T-helper 2 cell treated with Interferon-gamma antibody and Interleukin-4, amounts not matched to agents 100 ng/mL and 5 ng/mL, for 36 hours (primary cell): ENCODE results near the gene EPHA8. TPM values are rescaled to one million over a fixed set of nuclear protein-coding genes. Genes with fewer than 3 reads are reported as not detected.

ENCODE experiments used
- intact Hi-C: fragments of 100-400 bp; cut with micrococcal nuclease; formaldehyde crosslinking; loops from one replicate; pipeline ENCODE4 v1.15.1; 2023
- total RNA-seq: library from RNA; stranded (reverse); gene quantifications from 2 replicates; pipeline ENCODE4 v1.2.3, GENCODE V29; 2022

Gene EPHA8
- total RNA-seq, 1 donor from 2014 or later: not detected

DNA sequence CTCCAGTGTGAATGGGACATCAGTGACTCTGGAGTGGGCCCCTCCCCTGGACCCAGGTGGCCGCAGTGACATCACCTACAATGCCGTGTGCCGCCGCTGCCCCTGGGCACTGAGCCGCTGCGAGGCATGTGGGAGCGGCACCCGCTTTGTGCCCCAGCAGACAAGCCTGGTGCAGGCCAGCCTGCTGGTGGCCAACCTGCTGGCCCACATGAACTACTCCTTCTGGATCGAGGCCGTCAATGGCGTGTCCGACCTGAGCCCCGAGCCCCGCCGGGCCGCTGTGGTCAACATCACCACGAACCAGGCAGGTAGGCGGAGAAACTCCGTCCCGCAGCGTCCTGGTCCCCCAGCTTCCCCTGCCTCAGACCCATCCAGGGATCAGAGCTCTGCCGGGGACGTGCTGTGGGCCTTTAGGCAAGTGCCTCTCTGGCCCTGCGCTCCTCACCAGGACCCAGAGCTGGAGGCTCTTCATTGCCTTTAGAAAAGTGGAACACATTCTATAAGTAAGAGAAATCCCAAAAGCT lies 25.7 kb downstream of the EPHA8 start:
- intact Hi-C loops: no loop called here

DNA sequence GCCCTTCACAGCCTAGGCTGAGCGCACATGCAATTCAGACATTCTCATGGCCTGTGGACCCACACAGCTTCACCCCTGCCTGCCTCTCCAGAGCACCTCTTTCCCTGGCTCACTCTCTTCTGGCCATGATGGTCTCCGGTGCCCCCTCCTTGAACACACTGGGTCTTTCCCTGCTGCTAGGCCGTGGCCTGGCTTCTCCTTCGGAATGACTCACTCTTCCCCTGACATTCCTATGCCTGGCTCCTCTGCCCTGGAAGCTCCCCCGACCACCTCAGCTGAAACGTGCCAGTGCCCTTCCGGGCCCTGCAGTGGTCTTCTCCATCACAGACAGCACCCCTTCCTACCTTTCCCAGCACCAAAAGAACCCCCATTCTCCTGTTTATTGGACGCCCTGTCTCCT lies 28.3 kb downstream of the EPHA8 start:
- intact Hi-C loops: no loop called here

DNA sequence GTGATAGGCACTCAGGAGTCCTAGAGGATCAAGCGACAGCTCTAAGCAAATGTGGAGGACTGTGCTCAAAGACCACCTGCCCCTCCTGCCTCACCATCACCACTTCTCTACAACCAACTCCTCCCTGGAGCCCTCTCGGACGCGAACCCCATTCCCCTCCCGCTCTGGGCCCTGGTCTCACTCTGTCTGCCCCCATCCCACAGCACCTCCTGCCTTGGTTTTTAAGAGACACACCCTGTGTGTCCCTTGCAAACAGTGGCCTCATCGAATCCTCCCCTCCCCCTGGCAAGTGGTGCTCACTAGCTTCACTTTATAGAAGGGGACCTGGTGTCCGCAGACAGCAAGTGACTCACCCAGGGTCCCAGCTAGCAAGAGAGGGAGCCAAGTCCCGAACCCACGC lies 28.8 kb downstream of the EPHA8 start:
- intact Hi-C loops: no loop called here

DNA sequence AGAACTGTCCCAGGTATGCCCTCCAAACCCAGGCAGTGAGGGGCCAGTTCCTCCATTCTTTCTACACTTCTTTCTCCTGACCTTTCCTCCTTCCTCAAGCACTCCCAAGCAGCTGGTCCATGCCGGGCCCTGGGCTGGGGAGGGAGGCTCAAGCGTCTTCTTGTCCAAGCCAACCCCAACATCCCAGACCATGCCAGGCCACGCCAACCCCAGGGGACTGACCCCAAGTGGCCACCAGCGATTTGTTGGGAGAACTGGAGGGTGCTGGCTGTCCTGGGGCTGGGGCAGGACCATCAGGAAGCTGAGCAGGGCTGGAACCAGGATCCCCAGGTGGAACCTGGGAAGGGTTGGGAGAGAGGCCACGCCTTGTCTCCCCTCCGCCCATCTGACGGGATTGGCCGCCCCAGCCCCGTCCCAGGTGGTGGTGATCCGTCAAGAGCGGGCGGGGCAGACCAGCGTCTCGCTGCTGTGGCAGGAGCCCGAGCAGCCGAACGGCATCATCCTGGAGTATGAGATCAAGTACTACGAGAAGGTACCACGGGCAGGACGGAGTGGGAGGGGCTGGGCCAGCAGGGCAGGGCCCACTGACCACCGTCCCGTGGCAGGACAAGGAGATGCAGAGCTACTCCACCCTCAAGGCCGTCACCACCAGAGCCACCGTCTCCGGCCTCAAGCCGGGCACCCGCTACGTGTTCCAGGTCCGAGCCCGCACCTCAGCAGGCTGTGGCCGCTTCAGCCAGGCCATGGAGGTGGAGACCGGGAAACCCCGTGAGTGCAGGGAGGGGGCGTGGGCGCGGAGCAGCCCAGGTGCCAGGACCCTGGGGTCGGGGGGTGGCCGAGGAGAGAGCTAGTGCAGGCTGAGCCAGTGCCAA lies 29.9 kb downstream of the EPHA8 start:
- intact Hi-C loops: no loop called here

DNA sequence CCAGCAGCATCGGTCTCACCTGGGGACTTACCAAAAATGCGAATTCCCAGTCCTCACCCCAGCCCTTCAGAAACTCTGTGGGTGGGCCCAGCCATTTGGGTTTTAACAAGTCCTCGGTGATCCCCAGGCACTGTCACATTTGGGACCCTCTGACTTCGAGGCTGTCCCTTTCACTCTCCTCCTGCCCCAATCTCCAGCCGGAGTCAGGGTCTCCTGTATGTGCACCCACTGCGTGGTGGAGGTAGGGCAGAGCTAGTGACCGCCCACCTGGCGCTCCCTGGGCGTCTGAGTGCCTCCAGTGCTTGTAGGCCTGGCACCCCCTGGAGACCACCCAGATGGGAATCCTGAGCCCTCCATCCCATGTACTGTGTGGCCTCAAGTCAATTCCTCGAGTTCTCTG lies 31.1 kb downstream of the EPHA8 start:
- intact Hi-C loops: no loop called here

DNA sequence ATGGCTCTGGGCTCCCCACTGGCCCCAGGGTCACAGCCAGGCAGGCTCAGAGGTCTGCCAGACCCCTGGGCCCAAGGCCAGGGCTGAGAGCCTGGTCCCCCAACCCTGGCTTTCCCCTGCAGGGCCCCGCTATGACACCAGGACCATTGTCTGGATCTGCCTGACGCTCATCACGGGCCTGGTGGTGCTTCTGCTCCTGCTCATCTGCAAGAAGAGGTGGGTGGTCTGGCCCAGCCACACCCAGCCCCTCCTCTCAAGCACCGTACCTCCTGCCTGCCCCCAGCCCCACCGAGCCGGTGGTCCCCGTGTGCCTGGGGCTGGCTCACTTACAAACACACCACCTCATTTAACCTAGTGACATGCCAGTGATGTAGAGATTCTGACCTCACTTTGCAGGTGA lies 31.8 kb downstream of the EPHA8 start:
- intact Hi-C loops: no loop called here

DNA sequence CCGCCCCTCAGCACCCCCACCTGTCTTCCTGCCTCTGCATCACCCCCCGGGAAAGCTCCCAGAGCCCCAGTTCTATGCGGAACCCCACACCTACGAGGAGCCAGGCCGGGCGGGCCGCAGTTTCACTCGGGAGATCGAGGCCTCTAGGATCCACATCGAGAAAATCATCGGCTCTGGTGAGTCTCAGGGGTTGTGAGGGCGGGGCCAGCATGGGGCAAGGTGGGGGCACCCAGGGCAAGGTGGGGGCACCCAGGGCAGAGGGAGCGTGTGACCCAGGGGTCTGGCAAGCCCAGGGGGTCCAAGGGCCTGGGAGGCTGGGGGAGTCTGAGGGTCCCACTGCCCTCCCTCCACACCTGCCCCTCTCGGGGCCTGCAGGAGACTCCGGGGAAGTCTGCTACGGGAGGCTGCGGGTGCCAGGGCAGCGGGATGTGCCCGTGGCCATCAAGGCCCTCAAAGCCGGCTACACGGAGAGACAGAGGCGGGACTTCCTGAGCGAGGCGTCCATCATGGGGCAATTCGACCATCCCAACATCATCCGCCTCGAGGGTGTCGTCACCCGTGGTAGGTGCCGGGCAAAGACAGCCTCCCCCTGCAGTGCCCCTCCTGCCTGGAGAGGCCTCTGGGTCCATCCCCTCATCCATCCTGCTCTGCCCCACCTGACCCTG lies 34.1 kb downstream of the EPHA8 start:
- intact Hi-C loops: no loop called here

DNA sequence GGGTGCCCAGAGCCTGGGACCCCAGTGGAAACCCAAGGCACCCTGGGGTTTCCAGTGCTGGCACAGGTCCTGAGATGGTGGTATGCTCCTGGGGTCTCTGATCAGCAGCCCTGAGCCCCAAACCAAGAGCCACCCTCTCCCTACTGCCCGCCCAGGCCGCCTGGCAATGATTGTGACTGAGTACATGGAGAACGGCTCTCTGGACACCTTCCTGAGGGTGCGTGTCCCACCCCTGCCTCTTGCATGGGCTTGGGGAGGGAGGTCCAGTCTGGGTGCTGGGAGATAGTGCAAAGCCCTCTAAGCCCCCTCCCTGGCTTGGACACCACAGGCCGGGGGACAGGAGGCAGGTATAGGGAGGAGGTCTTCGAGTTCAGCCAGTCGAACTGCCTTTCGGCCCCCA lies 34.7 kb downstream of the EPHA8 start:
- intact Hi-C loops: no loop called here

DNA sequence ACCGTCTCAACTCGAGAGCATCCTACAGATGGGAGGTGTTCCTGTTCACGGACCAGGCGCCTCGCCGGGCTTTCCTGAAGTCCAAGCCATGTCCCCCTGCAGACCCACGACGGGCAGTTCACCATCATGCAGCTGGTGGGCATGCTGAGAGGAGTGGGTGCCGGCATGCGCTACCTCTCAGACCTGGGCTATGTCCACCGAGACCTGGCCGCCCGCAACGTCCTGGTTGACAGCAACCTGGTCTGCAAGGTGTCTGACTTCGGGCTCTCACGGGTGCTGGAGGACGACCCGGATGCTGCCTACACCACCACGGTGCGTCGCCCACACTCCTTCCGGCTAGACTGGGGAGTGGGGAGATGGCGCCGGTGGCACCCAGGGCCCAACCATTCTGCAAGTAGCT lies 35.4 kb downstream of the EPHA8 start:
- intact Hi-C loops: no loop called here

DNA sequence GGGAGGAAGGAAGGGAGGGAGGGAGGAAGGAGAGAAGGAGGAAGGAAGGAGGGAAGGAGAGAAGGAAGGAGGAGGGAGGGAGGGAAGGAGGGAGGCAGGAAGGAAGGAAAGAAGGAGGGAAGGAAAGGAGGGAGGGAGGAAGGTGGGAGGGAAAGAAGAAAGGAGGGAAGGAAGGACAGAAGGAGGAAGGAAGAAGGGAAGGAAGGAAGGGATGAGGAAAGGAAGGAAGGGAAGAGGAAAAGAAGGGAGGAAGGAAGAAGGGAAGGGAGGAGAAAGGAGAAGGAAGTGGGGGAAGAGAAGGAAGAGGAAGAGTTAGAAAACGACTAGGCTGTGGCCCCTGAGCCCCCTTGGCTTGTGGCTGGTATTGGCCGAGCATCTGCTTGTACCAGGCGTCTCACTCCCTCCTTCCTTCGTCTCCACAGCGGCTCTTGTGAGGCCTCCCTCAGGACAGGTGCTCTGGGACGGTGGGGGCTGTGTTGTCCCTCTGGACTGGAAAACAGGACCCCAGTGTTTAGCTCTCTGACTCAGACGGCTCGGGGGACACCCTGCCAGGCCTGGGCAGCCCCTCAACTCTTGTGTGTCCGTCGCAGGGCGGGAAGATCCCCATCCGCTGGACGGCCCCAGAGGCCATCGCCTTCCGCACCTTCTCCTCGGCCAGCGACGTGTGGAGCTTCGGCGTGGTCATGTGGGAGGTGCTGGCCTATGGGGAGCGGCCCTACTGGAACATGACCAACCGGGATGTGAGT lies 37.0 kb downstream of the EPHA8 start:
- intact Hi-C loops: no loop called here

DNA sequence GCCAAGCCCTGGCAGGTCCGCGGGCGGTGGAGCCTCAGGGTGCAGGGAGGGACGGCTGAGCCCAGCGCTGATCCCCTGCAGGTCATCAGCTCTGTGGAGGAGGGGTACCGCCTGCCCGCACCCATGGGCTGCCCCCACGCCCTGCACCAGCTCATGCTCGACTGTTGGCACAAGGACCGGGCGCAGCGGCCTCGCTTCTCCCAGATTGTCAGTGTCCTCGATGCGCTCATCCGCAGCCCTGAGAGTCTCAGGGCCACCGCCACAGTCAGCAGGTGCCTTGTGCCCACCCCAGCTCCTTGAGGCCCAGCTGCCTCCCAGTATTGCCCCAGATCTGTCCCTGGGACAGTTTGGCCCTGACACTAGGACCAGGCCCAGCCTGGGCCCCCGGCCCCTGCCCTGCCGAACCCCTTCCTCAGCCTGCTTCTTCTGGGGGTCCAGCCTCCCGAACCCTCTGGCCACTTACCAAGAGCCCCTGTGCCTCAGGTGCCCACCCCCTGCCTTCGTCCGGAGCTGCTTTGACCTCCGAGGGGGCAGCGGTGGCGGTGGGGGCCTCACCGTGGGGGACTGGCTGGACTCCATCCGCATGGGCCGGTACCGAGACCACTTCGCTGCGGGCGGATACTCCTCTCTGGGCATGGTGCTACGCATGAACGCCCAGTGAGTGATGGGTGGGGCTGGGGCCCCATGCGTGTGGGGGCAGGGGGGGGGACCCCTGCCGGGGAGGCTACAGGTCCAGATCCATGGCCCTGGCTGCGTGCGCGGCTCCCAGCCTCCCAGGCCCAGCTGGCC lies 37.7 kb downstream of the EPHA8 start:
- intact Hi-C loops: no loop called here

DNA sequence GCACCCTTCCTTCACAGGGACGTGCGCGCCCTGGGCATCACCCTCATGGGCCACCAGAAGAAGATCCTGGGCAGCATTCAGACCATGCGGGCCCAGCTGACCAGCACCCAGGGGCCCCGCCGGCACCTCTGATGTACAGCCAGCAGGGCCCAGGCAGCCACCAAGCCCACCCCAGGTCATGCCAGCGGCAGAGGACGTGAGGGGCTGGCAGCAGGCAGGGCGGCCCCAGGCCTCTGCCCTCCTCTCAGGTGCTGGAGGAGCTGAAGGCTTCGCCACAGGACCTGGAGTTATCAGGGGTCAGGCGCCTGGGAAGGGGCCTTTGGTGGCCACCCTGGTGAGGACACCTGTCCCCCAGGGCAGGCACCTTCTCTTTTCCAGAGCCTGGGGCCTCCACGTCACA lies 38.3 kb downstream of the EPHA8 start:
- intact Hi-C loops: no loop called here

DNA sequence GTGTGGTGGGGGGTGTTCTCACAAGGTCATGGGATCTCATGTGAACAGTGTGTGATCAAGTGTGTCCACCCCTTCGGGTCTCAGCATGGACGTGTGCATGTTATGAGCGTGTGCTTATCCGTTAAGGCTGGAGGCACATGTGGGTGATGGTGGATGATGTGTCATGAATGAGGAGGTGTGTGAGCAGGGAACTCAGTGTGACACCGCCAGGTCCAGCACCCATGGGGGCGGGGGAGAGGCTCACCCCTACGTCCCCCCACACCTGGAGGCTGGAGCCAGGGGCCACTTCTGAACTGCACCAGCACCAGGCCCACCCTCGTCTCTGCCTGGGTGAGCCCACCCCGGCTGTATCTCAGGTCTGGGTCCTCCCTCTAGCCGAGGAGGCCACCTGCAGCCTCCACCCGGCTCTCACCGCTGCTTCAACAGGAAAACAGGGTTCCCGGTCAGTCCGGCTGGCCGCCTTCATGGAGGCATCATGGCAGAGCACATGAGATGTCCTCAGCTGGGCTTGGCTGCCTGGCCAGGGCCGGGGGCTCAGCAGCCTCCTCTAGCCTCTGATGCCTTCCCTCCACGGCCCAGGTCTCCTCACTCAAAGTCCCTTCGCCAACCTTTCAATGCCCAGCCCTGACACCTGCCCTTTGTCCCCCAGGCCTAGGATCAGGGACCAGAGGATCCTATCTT lies 38.9 kb downstream of the EPHA8 start:
- intact Hi-C loops: no loop called here

DNA sequence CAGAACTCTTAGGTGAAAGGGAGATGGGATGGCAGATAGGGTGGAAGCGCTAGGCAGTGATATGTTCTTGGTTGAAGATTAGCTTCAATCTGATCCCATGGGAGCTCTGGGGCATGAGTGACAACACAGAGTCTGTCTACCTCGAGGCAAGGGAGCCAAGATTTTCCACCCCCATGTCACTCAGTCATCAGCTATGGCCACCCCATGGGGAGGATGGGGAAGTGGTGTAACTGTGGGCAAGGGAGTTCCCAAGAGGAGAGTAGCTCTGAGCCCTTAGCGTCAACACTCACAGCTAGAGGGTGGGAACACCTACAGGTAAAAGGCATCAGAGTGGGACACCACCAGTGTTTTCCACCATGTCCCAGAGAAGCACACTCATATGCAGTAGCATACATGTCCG lies 42.9 kb downstream of the EPHA8 start:
- intact Hi-C loops: no loop called here

DNA sequence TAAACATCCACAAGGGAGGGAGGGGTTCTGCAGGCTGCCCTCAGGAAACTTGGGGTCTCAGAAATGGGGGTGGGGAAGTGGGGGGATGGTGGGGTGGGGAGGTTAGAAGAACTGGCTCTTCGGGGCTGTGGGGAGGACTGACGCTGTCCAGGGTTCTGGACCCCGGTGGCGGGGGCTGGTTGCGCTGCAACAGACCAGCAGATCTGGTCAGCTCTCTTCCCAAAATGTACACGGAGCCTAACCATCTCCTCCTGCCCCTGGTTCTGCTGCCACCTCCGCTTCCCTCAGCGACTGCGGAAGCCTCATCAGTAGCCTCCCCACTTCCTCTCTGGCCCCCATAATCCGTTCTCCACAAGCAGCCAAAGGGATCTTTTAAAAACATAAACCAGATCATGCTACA lies 43.9 kb downstream of the EPHA8 start:
- intact Hi-C loops: no loop called here

DNA sequence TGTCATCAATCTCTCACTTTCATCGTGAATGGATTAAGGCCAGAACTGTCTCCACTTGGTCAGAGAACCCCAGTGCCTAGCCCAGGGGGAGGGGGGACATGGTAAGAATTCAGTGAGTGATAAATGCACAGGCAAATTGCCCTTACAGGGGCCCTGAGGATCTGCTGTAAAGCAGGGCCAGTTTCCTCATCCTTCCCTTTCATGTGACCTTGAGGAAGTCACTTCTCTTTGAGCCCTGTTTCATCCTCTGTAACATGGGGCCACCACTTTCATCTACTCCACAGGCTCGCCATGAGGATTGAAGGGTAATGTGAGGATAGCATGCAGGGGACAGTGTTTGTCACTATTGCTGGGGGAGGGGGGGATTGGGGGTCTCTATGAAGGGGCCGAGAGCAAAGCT lies 45.1 kb downstream of the EPHA8 start:
- intact Hi-C loops: no loop called here

DNA sequence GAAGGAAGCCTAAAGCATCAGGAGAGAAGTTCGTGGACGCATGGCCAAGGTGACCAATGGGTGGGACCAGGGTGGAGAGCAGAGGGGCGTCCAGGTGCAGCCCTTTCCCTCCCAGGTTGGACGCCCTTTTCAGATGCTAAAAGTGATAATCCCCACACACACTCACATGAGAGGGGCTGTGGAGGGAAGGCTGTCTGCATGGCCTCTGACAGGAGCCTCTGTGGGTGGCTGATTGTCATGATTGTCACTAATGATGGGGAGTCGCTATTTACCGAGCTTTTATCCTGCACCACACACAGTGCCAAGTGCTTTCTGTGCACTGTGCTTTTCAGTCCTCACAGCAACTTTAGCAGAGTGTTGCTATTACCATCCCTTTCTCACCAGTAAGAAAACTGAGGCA lies 46.0 kb downstream of the EPHA8 start:
- intact Hi-C loops: no loop called here

DNA sequence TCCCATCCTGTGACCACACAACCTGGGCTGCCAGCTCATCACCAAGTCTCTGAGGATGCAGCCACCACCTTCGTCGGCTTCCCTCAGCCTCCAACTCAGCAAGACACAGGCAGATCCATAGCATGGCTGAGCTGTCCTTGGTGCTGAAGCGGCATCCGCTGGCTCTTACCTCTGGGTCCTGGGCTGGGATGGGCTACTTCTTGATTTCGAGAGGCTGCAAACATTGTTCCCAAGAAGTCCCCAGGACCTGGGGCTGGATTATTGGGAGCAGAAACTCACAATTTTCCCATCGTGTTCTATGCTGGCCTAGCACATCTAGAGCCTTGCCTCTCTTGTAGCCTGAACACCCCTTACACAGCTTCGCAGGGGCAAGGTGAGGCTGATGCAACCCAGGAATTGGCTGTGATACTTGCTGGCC lies 48.2 kb downstream of the EPHA8 start:
- intact Hi-C loops: no loop called here

DNA sequence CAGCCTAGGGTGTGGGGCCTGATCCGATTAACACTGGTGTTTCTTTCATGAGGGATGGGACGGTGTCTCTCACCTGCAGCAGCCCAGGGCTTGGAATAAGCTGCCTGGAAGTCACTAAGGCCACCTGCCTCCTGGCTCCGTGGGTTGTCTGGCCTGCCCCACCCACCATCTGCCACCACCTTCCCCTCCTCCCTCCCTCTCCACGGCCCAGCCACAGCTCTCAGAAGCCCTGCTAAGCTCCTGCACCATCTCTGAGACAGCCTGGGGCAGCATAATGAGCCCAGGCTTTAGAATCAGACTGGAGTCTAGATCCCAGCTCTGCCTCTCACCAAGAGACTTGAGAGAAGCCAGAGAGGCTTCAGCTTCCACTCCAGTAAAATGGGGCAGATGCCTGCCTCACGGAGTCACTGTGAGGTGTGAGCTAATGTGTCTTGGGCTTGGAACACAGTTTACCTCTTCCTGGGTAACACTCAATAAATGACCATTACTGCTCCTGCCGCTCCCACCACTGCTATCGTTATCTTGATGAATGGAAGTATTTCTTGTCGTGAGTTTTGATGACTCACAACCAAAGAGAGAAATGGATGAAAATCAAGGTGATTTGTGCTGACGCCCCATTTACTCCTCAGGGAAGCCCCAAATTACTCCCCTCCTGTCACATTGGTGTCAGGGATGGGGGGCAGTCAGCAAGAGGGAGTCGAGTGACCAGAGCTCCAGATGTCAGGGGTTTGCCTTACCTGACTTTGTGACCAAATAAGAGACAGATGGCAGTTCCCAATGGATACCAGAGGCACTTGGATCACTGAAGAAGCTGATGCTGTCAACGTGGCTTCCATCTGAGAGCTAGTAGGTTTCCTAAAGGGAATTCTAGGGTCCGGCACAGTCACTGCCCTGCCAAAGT lies 49.6 kb downstream of the EPHA8 start:
- intact Hi-C loops: no loop called here

DNA sequence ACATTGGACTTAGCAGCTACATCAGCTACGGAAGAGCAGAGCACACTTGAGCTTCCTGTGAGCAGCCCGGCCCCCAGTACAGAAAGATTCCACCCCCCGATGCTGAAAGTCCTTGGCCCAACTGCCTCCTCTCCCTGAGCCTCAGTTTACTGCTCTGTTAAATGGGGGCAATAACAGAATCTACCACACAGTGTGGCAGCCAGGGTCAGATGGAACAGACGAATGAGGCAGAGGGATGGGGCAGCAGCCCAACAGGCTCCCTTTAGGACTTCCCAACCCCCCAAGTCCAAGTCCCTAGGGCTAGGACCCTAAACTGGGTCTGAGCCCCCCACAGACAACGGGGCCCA lies 50.3 kb downstream of the EPHA8 start:
- intact Hi-C loops: no loop called here
